ENCODE measurements around the gene PASD1.

PASD1 gene

GRCh38 chrX:151633157-151633556 lies 69.7 kb downstream of the PASD1 start:
- H3K4me3 ChIP-seq (ENCODE audit: low read length): no peak overlapping the region
- TF ChIP-seq, protein P1, sequence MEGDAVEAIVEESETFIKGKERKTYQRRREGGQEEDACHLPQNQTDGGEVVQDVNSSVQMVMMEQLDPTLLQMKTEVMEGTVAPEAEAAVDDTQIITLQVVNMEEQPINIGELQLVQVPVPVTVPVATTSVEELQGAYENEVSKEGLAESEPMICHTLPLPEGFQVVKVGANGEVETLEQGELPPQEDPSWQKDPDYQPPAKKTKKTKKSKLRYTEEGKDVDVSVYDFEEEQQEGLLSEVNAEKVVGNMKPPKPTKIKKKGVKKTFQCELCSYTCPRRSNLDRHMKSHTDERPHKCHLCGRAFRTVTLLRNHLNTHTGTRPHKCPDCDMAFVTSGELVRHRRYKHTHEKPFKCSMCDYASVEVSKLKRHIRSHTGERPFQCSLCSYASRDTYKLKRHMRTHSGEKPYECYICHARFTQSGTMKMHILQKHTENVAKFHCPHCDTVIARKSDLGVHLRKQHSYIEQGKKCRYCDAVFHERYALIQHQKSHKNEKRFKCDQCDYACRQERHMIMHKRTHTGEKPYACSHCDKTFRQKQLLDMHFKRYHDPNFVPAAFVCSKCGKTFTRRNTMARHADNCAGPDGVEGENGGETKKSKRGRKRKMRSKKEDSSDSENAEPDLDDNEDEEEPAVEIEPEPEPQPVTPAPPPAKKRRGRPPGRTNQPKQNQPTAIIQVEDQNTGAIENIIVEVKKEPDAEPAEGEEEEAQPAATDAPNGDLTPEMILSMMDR (IDR thresholded peaks at IDR 0.05; ENCODE audit: insufficient read depth, low read depth, low read length, missing control alignments): no peak
- peak; percentile 13 for DNase-seq (ENCODE audit: low read depth)

GRCh38 chrX:151634937-151635336 lies 71.5 kb downstream of the PASD1 start:
- DNase-seq (ENCODE audit: low read depth): no peak
- TF ChIP-seq, protein P1 (IDR thresholded peaks at IDR 0.05; ENCODE audit: insufficient read depth, low read depth, low read length, missing control alignments): no peak
- no peak overlapping the region for H3K4me3 ChIP-seq (ENCODE audit: low read length)

DNA sequence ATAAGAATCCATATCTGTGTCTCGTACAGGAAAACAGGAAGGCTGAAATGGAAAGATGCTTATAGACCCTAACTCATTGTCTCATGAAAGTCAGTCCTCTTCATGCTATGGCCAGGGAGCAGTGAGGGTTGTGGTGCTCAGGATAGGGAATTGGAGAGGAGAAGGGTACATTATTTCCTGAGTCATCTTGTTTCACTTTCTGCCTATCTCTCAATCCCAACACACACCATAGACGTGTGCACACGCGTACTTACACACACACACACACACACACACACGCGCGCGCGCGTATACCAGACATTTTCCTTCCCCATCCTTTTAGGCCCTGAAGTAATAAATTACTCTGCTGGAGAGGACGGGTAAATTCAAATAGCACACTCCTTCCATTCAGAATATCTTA lies 78.1 kb downstream of the PASD1 start:
- H3K4me3 ChIP-seq (ENCODE audit: low read length): no peak overlapping the region
- TF ChIP-seq, protein P1 (IDR thresholded peaks at IDR 0.05; ENCODE audit: insufficient read depth, low read depth, low read length, missing control alignments): no peak
- no peak for DNase-seq (ENCODE audit: low read depth)

DNA sequence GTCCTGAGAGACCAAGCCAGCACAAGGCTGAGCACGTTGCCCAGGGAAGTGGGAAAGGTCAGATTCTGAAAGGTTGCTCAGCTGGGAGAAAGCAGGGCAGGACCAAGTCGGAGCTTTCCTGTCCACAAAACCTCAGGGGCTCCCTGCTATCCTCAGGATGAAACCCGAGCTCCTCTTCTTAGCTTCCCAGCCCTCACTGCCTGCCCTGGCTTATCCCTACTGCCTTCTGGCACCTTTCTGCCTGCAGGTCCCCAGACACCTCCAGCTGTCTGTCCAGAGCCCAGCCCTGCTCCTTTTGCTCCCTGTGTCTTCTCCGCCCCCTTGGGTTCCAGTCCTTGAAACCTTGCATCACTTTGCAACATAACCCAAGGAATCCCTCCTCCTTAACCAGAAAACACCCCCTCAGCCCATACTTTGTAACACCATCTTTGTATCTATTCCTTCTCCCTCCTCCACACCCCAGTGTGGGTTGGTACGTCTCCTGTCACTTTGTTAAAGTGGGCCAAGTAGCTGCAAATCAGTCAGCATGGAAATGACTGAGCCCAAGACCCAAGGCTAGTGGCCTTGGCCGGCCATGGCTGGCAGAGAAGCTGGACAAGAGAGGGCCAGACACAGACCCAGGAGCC lies 111.8 kb downstream of the PASD1 start:
- no peak for DNase-seq (ENCODE audit: low read depth)
- TF ChIP-seq, protein P1 (IDR thresholded peaks at IDR 0.05; ENCODE audit: insufficient read depth, low read depth, low read length, missing control alignments): no peak
- H3K4me3 ChIP-seq (ENCODE audit: low read length): no peak overlapping the region

DNA sequence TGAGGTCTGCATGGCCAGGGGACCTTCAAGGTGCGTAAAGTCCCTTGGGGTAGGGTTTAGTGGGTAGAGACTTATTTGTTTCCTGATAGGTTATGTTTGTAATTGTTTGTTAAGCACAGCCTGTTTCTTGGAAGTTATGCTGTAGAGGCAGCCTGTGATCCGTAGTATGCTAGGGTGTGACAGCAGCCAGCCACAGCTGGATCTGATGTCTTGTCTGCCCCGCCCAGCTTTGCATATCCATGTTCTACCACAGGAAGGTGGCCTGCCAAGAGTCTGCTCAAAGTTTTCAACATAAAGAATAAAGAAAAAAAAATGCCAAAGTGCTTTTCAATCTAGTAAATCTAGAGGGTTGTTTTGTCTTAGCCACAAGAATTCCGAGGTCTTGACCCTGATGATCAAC lies 112.7 kb downstream of the PASD1 start:
- no peak for DNase-seq (ENCODE audit: low read depth)
- no peak overlapping the region for H3K4me3 ChIP-seq (ENCODE audit: low read length)
- TF ChIP-seq, protein P1 (IDR thresholded peaks at IDR 0.05; ENCODE audit: insufficient read depth, low read depth, low read length, missing control alignments): no peak

- TF ChIP-seq, protein P1 (IDR thresholded peaks at IDR 0.05; ENCODE audit: insufficient read depth, low read depth, low read length, missing control alignments): no peak
- no peak for DNase-seq (ENCODE audit: low read depth)
- no peak overlapping the region for H3K4me3 ChIP-seq (ENCODE audit: low read length)
Observed at GRCh38 chrX:151679798-151680402, 116.4 kb downstream of the PASD1 start.

- H3K4me3 ChIP-seq (ENCODE audit: low read length): no peak overlapping the region
- peak; percentile 48 for DNase-seq (ENCODE audit: low read depth)
- TF ChIP-seq, protein P1 (IDR thresholded peaks at IDR 0.05; ENCODE audit: insufficient read depth, low read depth, low read length, missing control alignments): peak; percentile 45
Observed at GRCh38 chrX:151680805-151681204, 117.3 kb downstream of the PASD1 start.

All from epithelial cell of esophagus (primary cell).